IPS DF 4.7 (cell line): ENCODE data around the gene FERMT3.

Experiments used
- DNase-seq: peaks from one replicate; pipeline ENCODE4 v3.0.0-alpha.2; 2013; ENCODE audit warnings: low spot score; ENCODE audit errors: extremely low read depth

FERMT3 gene

GRCh38 chr11:64185693-64186491 is 20.6 kb upstream of the FERMT3 start, which contains the start of gene STIP1:
TSS of gene STIP1 (plus strand) at chr11:64186171. CDS start at chr11:64186262, 91 bp downstream.
- DNase-seq: peak; percentile 98

GRCh38 chr11:64186492-64187165 is 19.9 kb upstream of the FERMT3 start:
- no peak for DNase-seq

- no peak for DNase-seq
These were observed 14.1 kb upstream of the FERMT3 start for GRCh38 chr11:64192434-64192833.

GRCh38 chr11:64196626-64197025 is 9.9 kb upstream of the FERMT3 start:
- DNase-seq: no peak

GRCh38 chr11:64198511-64198910 is 8.0 kb upstream of the FERMT3 start:
- no peak for DNase-seq

GRCh38 chr11:64201543-64201942 is 5.0 kb upstream of the FERMT3 start:
- DNase-seq: no peak

- no peak for DNase-seq
These were observed 3.5 kb upstream of the FERMT3 start for GRCh38 chr11:64202992-64203391.

GRCh38 chr11:64203421-64204079 is 3.0 kb upstream of the FERMT3 start:
- no peak for DNase-seq

GRCh38 chr11:64204080-64204440 is 2.5 kb upstream of the FERMT3 start:
- no peak for DNase-seq

GRCh38 chr11:64204464-64204989 is 2.0 kb upstream of the FERMT3 start:
- no peak for DNase-seq

- DNase-seq: no peak
These were observed 950 bp downstream of the FERMT3 start for GRCh38 chr11:64207256-64208085.

GRCh38 chr11:64208086-64208795 is 1.7 kb downstream of the FERMT3 start:
- no peak for DNase-seq

- DNase-seq: no peak
These were observed 2.5 kb downstream of the FERMT3 start for GRCh38 chr11:64208796-64209562.

- no peak for DNase-seq
These were observed 3.0 kb downstream of the FERMT3 start for GRCh38 chr11:64209563-64209843.

GRCh38 chr11:64210301-64211020 is 3.9 kb downstream of the FERMT3 start:
- DNase-seq: no peak

- DNase-seq: no peak
These were observed 4.8 kb downstream of the FERMT3 start for GRCh38 chr11:64211181-64211872.

GRCh38 chr11:64216879-64217278 is 10.4 kb downstream of the FERMT3 start:
- DNase-seq: no peak

- no peak for DNase-seq
These were observed 12.3 kb downstream of the FERMT3 start for GRCh38 chr11:64218628-64219353.
